HG03064 (cell line): ENCODE results near the gene MAGEL2.
"Not testable (repeated sequence)": the region's sequence is repeated elsewhere in the genome, so short reads cannot be mapped to it uniquely, and the experiment has no call there.

Experiments
- ATAC-seq: cut with Tn5 transposase; IDR thresholded peaks from one replicate; pipeline ENCODE4 v1.9.1; 2021; ENCODE audit warnings: low read depth; ENCODE audit not compliant: unreplicated experiment

Gene MAGEL2

DNA sequence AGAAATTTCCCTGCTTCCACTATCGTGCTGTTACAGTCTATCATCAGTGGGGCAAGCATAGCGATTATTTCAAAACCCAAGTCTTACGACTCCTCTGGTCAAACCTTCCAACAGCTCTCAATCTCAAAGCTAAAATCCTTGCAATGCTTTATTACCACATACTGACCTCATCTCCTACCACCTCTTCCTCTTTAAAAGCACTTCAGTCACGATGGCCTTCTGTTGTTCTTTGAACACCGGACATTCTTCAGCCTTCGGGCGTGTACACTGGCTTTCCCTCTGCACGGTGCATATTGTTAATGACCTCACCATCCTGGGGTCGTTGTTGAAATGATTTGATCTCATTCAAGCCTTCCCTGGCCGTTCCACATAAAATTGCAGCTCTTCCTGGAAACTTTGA is 31.1 kb downstream of the MAGEL2 start:
- no peak for ATAC-seq

DNA sequence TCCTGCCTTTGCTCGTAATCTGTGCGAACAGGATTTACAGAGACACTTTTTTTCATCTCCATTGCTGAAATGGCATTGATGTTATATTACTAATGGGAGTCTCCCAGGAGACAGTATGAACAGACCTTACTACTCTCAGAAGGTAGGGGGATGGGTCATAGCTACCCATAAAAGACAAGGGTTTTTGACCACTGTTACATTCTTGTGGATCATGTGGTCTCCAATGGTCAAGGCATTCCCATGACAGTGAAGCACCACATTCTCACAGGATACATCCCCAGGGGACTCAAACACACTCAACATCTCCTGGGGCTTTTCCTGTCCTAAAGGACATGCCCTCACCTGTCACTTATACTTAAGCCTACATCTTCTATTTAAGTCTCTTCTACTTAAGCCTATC is 41.4 kb downstream of the MAGEL2 start:
- ATAC-seq: no peak

DNA sequence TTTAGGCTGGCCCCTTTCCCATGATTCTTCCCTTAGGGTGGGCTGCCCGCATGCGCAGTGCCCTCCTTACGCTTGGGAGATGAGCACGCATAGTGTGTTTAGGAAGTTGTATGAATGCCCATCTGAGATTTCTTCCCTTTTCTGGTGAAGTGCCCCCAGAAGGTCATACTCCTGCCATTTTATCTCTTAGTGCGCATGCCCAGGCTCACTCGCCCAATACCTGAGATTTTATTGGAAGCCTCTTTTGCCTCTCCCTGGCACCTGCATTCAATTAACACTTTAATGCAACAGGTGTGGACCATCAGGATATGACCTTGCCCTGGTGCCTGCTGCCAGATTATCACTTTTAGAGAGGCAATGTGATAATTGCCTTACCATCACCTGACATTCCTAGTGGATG is 45.5 kb downstream of the MAGEL2 start:
- ATAC-seq: no peak

DNA sequence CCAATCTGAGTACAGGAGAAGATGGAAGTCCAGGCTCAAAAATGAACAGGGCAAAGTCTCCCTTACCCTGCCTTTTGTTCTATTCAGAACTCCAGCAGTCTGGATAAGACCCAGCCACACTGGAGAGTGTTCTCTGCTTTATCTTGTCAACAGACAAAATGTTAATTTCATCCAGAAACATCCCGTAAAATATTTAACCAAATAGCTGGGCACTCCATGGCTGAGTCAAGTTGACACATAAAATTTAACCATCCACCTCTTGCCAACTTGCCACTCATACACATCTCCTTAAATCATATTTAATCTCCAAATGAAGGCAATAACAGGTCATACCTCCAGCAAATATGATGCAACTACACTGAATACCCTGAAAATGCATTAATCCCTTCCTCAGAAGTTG is 48.6 kb downstream of the MAGEL2 start:
- no peak for ATAC-seq

DNA sequence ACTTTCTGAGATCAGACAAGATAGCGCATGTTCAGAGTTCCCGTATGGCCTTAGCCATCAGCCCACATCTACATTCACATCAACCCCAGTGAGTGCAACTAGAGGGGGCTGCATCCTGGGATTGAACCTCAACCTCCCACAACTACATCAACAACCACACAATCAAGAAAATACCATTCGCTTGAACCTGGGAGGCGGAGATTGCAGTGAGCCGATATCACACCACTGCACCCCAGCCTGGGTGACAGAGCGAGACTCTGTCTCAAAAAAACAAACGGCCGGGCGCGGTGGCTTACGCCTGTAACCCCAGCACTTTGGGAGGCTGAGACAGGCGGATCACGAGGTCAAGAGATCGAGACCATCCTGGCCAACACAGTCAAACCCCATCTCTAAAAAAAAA is 50.4 kb downstream of the MAGEL2 start:
- ATAC-seq: not testable (repeated sequence)

DNA sequence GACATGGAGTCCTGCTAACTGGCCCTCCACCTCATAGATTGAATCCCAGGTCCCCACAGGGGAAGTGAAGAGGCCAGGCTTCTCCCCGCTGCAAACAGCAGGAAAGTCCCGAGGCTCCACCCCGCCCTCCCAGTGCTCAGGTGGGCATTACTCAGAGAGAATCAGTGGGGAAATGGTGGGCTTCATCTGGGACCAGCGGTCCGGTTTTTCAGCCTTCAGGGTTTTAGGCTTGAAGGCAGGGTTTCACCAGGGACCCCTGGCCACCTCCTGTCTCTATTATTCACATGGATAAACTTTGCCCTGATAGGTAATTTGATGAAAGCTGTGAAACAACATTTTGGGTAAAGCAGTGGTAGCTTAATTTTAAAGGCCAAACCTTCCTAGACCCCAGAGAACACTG is 50.9 kb downstream of the MAGEL2 start:
- no peak for ATAC-seq

DNA sequence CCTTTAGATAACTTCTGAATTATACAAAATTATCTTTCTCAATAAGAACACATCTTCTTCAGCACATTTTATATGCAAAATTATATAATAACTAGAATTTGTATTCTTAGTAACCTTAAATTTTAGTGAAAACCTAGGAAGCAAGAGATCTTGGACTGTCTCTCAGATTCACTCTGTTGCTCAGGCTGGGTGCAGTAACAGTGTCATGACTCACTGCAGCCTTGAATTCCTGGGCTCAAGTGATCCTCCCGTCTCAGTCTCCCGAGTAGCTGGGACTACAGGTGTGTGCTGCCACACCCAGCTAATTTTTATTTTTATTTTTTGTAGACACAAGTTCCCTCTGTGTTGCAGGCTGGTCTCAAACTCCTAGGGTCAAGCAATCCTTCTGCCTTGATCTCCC is 52.3 kb downstream of the MAGEL2 start:
- no peak for ATAC-seq

DNA sequence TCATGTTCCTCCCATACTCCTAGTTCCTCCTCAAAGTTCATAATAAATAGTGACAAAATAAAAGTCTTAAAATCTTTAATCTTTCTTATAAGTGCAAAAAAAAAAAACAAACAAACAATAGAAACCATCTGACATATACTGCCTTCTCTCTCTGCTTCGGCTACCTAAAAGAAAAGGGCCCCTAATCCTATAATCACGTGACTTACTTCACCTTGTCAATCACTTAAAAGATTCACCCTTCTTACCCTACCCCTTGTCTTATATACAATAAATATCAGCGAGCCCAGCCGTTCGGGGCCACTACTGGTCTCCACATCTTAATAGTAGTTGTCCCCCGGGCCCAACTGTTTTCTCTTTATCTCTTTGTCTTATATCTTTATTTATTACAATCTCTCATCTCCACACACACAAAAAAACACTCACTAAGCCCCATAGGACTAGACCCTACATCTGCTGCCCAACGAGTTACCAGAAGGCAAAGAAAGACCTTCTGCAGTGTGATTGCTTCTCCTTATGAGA is 53.4 kb downstream of the MAGEL2 start:
- ATAC-seq: no peak
